ENCODE data around the gene USP53.

DNA sequence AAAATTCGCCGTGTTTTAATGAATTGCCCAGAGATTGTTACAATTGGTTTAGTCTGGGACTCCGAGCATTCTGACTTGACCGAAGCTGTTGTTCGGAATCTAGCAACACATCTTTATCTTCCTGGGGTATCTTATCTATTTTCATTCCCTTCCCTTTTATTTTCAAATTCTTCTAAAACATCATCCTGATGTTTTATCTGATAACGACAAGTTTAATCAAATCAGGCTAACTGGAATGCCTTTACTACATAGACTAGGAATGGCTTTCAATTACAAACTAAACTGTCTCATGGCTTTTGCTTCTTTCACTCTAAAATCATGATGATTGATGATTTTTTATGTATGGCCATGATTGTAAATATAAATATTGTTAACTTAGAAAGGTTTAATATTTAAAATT lies 48.0 kb downstream of the USP53 start:
- TF ChIP-seq, protein P1, sequence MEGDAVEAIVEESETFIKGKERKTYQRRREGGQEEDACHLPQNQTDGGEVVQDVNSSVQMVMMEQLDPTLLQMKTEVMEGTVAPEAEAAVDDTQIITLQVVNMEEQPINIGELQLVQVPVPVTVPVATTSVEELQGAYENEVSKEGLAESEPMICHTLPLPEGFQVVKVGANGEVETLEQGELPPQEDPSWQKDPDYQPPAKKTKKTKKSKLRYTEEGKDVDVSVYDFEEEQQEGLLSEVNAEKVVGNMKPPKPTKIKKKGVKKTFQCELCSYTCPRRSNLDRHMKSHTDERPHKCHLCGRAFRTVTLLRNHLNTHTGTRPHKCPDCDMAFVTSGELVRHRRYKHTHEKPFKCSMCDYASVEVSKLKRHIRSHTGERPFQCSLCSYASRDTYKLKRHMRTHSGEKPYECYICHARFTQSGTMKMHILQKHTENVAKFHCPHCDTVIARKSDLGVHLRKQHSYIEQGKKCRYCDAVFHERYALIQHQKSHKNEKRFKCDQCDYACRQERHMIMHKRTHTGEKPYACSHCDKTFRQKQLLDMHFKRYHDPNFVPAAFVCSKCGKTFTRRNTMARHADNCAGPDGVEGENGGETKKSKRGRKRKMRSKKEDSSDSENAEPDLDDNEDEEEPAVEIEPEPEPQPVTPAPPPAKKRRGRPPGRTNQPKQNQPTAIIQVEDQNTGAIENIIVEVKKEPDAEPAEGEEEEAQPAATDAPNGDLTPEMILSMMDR (IDR thresholded peaks at IDR 0.05), result no peak
- TF ChIP-seq POLR2A (IDR thresholded peaks at IDR 0.05; ENCODE audit: low read depth), result no peak
